Sigmoid colon (tissue), 7 donors: ENCODE results near the gene NUP214. TPM values are rescaled to one million over a fixed set of nuclear protein-coding genes. Genes with fewer than 3 reads are reported as not detected.

Experiments used
- DNase-seq: peaks from one replicate; pipeline ENCODE4 v3.0.0-alpha.2; 2019
- H3K27ac ChIP-seq, 4 donors: fragments of 200-600 bp; sonication (generic); one replicate each; pipeline ENCODE4 v1.5.1; 2016 to 2019; ENCODE audit warnings: mild to moderate bottlenecking in 1 of 4
- H3K27me3 ChIP-seq, 3 donors: fragments of 200-600 bp; sonication (generic); one replicate each; pipeline ENCODE4 v1.5.1; 2019; ENCODE audit warnings: mild to moderate bottlenecking in 1 of 3
- H3K36me3 ChIP-seq, 4 donors: fragments of 200-600 bp; sonication (generic); one replicate each; pipeline ENCODE4 v1.5.1; 2016 to 2019
- H3K4me1 ChIP-seq, 4 donors: fragments of 200-600 bp; sonication (generic); one replicate each; pipeline ENCODE4 v1.5.1; 2017 to 2019
- H3K4me3 ChIP-seq, 4 donors: fragments of 200-600 bp; sonication (generic); one replicate each; pipeline ENCODE4 v1.5.1; 2017 to 2019; ENCODE audit warnings: mild to moderate bottlenecking in 2 of 4, moderate library complexity in 1 of 4
- H3K9me3 ChIP-seq, 4 donors: fragments of 200-600 bp in 3 of 4; sonication (generic) in 3 of 4; one replicate each; pipeline versions ENCODE4 v1.5.1 to v1.6.1; 2013 to 2019
- EP300 ChIP-seq, 4 donors: sonication (generic); formaldehyde crosslinking; IDR thresholded peaks; one replicate each; pipeline ENCODE4 v1.6.1; 2017; ENCODE audit warnings: antibody characterized with exemption in 4 of 4
- POLR2A ChIP-seq, 2 donors: fragments of 450-650 bp; IDR thresholded peaks; one replicate each; pipeline ENCODE4 v1.6.1; 2016; ENCODE audit warnings: antibody characterized with exemption in 2 of 2, mild to moderate bottlenecking in 2 of 2, moderate library complexity in 2 of 2
- POLR2AphosphoS5 ChIP-seq, 4 donors: sonication (generic); formaldehyde crosslinking; IDR thresholded peaks; one replicate each; pipeline ENCODE4 v1.6.1; 2017; ENCODE audit warnings: antibody characterized with exemption in 4 of 4
- WGBS, 2 donors: extraction: QIAGEN DNeasy Blood & Tissue Kit; methylation state at CpG; one replicate each; pipeline ENCODE4 v1.1.7; 2013; 5-methylcytosine and 5-hydroxymethylcytosine counted together
- intact Hi-C: fragments of 100-400 bp; cut with DNase I; formaldehyde crosslinking; loops from one replicate; pipeline ENCODE4 v1.15.1; 2023
- polyA plus RNA-seq, 3 donors: library from polyadenylated mRNA; stranded (reverse); fragments of 200-250 nt; gene quantifications; one replicate each; pipeline ENCODE4 v1.2.3, GENCODE V29; 2013
- total RNA-seq, 4 donors: library from RNA; depleted of rRNA; stranded (reverse); fragments of >200 nt; gene quantifications; one replicate each; pipeline ENCODE4 v1.1.0, GENCODE V29; 2016
- TF ChIP-seq, protein P1 (sequence below), 4 experiments: fragments of 450-650 bp in 3 of 4; fragments of 200-600 bp in 1 of 4; IDR thresholded peaks; one replicate each; pipeline ENCODE4 v1.5.1; 2016 to 2019; ENCODE audit warnings: antibody characterized with exemption in 4 of 4, mild to moderate bottlenecking in 3 of 4, moderate library complexity in 2 of 4
- donor health status: healthy with polysubstance abuse.
- donor health status: Bipolar disorder and iron deficiency.
- donor health status: healthy.

The NUP214 gene
- total and polyA plus RNA-seq, 7 donors, result 9.2 to 87.5 (median 28.5) TPM

GRCh38 chr9:131191857-131192256, 66.5 kb downstream of the NUP214 start:
- intact Hi-C loops, result no loop called here
- no peak for DNase-seq
- Histone ChIP-seq H3K27me3 (no peaks in the 10 kb centered on the region), H3K9me3 (no peaks in the 10 kb centered on the region), H3K36me3 (peaks cover 17 to 92% (median 26%) of the 10 kb centered on the region in 4 donors), H3K4me3 (no peak overlapping the region), H3K27ac (no peak overlapping the region), H3K4me1 (no peaks in the 10 kb centered on the region)
- TF ChIP-seq POLR2A (IDR thresholded peaks at IDR 0.05) (no peak), POLR2AphosphoS5 (IDR thresholded peaks at IDR 0.05) (no peak), EP300 (IDR thresholded peaks at IDR 0.05) (no peak)
- TF ChIP-seq, protein P1, sequence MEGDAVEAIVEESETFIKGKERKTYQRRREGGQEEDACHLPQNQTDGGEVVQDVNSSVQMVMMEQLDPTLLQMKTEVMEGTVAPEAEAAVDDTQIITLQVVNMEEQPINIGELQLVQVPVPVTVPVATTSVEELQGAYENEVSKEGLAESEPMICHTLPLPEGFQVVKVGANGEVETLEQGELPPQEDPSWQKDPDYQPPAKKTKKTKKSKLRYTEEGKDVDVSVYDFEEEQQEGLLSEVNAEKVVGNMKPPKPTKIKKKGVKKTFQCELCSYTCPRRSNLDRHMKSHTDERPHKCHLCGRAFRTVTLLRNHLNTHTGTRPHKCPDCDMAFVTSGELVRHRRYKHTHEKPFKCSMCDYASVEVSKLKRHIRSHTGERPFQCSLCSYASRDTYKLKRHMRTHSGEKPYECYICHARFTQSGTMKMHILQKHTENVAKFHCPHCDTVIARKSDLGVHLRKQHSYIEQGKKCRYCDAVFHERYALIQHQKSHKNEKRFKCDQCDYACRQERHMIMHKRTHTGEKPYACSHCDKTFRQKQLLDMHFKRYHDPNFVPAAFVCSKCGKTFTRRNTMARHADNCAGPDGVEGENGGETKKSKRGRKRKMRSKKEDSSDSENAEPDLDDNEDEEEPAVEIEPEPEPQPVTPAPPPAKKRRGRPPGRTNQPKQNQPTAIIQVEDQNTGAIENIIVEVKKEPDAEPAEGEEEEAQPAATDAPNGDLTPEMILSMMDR (IDR thresholded peaks at IDR 0.05), result no peak
- WGBS, 2 donors, result 97% methylated on average over 3 of the region's 3 CpGs

GRCh38 chr9:131193051-131193450, 67.7 kb downstream of the NUP214 start:
- Histone ChIP-seq H3K27me3 (no peaks in the 10 kb centered on the region), H3K36me3 (peaks cover 29 to 92% (median 31%) of the 10 kb centered on the region in 4 donors), H3K27ac (no peak overlapping the region), H3K4me3 (no peak overlapping the region), H3K9me3 (no peaks in the 10 kb centered on the region), H3K4me1 (no peaks in the 10 kb centered on the region)
- intact Hi-C loops, result no loop called here
- DNase-seq, result no peak
- TF ChIP-seq, protein P1 (IDR thresholded peaks at IDR 0.05), result no peak
- TF ChIP-seq POLR2AphosphoS5 (IDR thresholded peaks at IDR 0.05) (no peak), POLR2A (IDR thresholded peaks at IDR 0.05) (no peak), EP300 (IDR thresholded peaks at IDR 0.05) (no peak)
- WGBS, 2 donors, result 97 to 98% methylated on average over 2 of the region's 2 CpGs

GRCh38 chr9:131194762-131195161, 69.4 kb downstream of the NUP214 start:
- WGBS, 2 donors, result 92 to 97% methylated on average over 3 of the region's 3 CpGs
- H3K27me3 ChIP-seq, result no peaks in the 10 kb centered on the region
- H3K4me1 ChIP-seq, result no peaks in the 10 kb centered on the region
- intact Hi-C loops, result no loop called here
- H3K9me3 ChIP-seq, result no peaks in the 10 kb centered on the region
- TF ChIP-seq EP300 (IDR thresholded peaks at IDR 0.05) (no peak), POLR2AphosphoS5 (IDR thresholded peaks at IDR 0.05) (no peak), POLR2A (IDR thresholded peaks at IDR 0.05) (no peak)
- TF ChIP-seq, protein P1 (IDR thresholded peaks at IDR 0.05), result no peak
- peaks cover 37 to 92% (median 39%) of the 10 kb centered on the region in 4 donors for H3K36me3 ChIP-seq
- DNase-seq, result no peak
- H3K27ac ChIP-seq, result no peak overlapping the region
- no peak overlapping the region for H3K4me3 ChIP-seq

DNA sequence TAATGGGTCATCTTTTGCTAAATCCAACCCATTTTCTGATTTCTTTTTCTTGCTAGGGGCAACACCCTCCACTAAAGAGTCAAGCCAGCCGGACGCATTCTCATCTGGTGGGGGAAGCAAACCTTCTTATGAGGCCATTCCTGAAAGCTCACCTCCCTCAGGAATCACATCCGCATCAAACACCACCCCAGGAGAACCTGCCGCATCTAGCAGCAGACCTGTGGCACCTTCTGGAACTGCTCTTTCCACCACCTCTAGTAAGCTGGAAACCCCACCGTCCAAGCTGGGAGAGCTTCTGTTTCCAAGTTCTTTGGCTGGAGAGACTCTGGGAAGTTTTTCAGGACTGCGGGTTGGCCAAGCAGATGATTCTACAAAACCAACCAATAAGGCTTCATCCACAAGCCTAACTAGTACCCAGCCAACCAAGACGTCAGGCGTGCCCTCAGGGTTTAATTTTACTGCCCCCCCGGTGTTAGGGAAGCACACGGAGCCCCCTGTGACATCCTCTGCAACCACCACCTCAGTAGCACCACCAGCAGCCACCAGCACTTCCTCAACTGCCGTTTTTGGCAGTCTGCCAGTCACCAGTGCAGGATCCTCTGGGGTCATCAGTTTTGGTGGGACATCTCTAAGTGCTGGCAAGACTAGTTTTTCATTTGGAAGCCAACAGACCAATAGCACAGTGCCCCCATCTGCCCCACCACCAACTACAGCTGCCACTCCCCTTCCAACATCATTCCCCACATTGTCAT, 72.0 kb downstream of the NUP214 start:
- WGBS, 2 donors, result 74 to 84% methylated on average over 11 of the region's 11 CpGs
- H3K36me3 ChIP-seq, result peaks cover 31 to 92% (median 43%) of the 10 kb centered on the region in 4 donors

More for the DNA sequence above, 72.0 kb downstream of the NUP214 start:
- Histone ChIP-seq H3K27ac (no peak overlapping the region), H3K4me1 (no peaks in the 10 kb centered on the region), H3K27me3 (no peaks in the 10 kb centered on the region), H3K4me3 (no peak overlapping the region), H3K9me3 (no peaks in the 10 kb centered on the region)
- DNase-seq, result no peak
- TF ChIP-seq POLR2A (IDR thresholded peaks at IDR 0.05) (no peak), EP300 (IDR thresholded peaks at IDR 0.05) (no peak), POLR2AphosphoS5 (IDR thresholded peaks at IDR 0.05) (no peak)
- TF ChIP-seq, protein P1 (IDR thresholded peaks at IDR 0.05), result no peak
- intact Hi-C loops, result no loop called here
